HL-60 (cell line): ENCODE data around the gene IGF1.

Experiments
- DNase-seq, 2 experiments: peaks; one replicate each; pipeline ENCODE4 v3.0.0-alpha.2; 2010 to 2020; ENCODE audit warnings: low read depth in 1 of 2, low spot score in 1 of 2
- H3K27ac ChIP-seq: fragments of 250-450 bp; sonication (Bioruptor Pico); replicated peaks from 2 replicates; pipeline ENCODE4 v1.5.1; 2020; ENCODE audit warnings: mild to moderate bottlenecking, moderate library complexity
- H3K27me3 ChIP-seq: fragments of 250-450 bp; sonication (Bioruptor Pico); 2 replicates; pipeline ENCODE4 v1.5.1; 2021; ENCODE audit warnings: mild to moderate bottlenecking, moderate library complexity; ENCODE audit not compliant: insufficient read depth, poor library complexity, severe bottlenecking
- H3K4me3 ChIP-seq: replicated peaks from 2 replicates; pipeline ENCODE4 v1.5.1; 2011; ENCODE audit warnings: mild to moderate bottlenecking, control low read depth, low read length; ENCODE audit not compliant: insufficient read depth
- GABPA ChIP-seq: IDR thresholded peaks from 2 replicates; pipeline ENCODE4 v1.6.1; 2012; ENCODE audit warnings: low read depth
- POLR2AphosphoS5 ChIP-seq: IDR thresholded peaks from 2 replicates; pipeline ENCODE4 v1.6.1; 2012; ENCODE audit warnings: low read depth
- SPI1 ChIP-seq: IDR thresholded peaks from 2 replicates; pipeline ENCODE4 v1.6.1; 2012; ENCODE audit warnings: low read depth, mild to moderate bottlenecking, borderline replicate concordance
- TF ChIP-seq, protein P1 (sequence below): IDR thresholded peaks from one replicate; pipeline ENCODE4 v1.5.1; 2011; ENCODE audit warnings: low read length, control low read depth, inconsistent platforms; ENCODE audit not compliant: insufficient read depth
- TF ChIP-seq, protein P2 (sequence below): IDR thresholded peaks from 2 replicates; pipeline ENCODE4 v1.6.1; 2012; ENCODE audit warnings: low read depth; ENCODE audit not compliant: insufficient replicate concordance

Gene IGF1

DNA sequence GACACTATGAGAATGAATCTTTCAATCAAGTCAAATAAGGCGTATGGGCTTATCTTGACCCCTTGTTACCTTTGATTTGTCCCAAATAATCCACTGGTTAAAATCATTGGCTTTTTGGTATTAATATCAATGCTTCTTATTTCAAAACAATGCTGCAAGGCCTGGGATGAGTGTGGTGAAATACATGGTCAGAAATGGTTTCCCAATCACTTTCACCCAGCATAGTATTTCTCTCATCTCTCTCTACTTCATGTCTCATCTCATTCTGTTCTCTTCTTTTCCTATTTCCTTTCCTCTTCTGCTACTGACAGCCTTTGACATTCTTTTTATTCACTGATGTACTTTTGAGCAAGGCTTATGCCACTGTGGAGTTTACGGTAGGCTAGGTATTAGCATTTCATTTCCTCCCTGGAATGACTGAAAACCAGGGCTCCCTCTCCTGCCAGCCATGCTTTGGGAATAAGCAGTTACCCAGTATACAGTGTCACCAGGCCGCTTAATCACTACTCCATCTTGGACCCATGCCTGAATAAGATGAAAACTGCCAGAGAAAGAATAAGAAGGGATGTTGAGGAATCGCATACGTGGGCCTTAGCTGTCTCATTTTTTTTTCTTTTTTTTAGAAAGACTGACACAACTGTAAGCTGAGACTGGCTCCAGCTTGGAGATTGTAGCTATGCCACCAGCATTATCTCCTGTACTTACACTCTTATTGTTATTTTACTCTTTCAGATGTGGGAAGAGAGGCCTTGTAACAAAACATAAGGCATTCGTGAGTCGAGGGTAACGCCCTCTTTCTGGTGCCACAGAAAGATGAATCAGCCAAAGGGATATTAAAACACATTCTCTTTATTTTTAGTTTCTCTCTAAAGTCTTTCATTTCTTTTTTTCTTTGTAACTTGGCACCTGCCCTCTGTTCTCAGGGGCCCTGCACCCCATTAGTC lies 53.5 kb downstream of the IGF1 start:
- H3K4me3 ChIP-seq: no peak overlapping the region

DNA sequence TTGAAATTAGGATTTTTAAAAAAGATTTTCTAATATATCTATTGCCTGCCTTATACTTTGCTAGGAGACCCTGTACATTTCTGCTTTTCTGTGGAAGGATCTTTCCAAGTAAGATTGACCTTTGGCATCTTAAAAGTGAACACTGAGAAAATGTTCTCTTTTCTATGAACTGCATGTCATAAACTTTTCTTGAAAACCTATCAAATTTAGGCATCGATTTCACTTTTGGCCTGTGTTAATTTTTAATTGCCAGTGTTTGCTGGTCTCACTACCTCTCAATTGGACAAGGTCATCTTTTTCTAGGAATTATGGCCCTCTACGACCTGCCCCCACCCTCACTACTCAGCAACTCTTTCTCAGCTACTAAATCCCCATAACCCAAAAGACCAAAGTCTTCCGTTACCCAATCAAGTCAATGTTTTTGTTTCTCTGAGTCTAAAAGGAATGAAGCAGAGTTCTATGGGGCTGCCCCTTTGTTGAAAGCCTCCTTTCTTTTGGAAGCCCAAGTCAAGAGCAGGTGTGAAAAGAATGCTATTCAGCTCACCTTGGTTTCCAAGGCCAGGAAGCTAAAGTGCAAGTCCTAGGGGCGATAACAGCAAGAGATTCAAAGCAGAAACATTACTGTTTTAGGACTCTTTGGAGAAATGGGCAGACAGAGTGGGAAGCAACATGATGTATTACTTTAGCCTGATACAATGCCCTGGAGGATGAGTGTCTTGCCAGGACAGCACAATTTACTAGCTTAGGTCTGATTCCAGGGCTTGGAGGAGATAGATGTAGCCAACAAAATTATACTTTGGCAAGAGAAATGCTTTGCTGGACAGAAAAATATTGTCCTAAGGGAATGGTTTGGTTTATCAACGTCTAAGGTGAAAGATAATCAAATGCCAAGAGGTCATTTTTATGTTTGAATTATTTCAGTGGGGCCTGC lies 55.0 kb downstream of the IGF1 start:
- Histone ChIP-seq H3K27me3 (no peaks in the 10 kb centered on the region), H3K4me3 (no peak overlapping the region), H3K27ac (no peak overlapping the region)
- no peak for DNase-seq
- TF ChIP-seq, protein P1, sequence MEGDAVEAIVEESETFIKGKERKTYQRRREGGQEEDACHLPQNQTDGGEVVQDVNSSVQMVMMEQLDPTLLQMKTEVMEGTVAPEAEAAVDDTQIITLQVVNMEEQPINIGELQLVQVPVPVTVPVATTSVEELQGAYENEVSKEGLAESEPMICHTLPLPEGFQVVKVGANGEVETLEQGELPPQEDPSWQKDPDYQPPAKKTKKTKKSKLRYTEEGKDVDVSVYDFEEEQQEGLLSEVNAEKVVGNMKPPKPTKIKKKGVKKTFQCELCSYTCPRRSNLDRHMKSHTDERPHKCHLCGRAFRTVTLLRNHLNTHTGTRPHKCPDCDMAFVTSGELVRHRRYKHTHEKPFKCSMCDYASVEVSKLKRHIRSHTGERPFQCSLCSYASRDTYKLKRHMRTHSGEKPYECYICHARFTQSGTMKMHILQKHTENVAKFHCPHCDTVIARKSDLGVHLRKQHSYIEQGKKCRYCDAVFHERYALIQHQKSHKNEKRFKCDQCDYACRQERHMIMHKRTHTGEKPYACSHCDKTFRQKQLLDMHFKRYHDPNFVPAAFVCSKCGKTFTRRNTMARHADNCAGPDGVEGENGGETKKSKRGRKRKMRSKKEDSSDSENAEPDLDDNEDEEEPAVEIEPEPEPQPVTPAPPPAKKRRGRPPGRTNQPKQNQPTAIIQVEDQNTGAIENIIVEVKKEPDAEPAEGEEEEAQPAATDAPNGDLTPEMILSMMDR: no peak
- no peak for TF ChIP-seq POLR2AphosphoS5
- no peak for TF ChIP-seq GABPA
- TF ChIP-seq, protein P2, sequence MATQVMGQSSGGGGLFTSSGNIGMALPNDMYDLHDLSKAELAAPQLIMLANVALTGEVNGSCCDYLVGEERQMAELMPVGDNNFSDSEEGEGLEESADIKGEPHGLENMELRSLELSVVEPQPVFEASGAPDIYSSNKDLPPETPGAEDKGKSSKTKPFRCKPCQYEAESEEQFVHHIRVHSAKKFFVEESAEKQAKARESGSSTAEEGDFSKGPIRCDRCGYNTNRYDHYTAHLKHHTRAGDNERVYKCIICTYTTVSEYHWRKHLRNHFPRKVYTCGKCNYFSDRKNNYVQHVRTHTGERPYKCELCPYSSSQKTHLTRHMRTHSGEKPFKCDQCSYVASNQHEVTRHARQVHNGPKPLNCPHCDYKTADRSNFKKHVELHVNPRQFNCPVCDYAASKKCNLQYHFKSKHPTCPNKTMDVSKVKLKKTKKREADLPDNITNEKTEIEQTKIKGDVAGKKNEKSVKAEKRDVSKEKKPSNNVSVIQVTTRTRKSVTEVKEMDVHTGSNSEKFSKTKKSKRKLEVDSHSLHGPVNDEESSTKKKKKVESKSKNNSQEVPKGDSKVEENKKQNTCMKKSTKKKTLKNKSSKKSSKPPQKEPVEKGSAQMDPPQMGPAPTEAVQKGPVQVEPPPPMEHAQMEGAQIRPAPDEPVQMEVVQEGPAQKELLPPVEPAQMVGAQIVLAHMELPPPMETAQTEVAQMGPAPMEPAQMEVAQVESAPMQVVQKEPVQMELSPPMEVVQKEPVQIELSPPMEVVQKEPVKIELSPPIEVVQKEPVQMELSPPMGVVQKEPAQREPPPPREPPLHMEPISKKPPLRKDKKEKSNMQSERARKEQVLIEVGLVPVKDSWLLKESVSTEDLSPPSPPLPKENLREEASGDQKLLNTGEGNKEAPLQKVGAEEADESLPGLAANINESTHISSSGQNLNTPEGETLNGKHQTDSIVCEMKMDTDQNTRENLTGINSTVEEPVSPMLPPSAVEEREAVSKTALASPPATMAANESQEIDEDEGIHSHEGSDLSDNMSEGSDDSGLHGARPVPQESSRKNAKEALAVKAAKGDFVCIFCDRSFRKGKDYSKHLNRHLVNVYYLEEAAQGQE: no peak
- no peak for TF ChIP-seq SPI1

More for the DNA sequence above, 53.5 kb downstream of the IGF1 start:
- TF ChIP-seq, protein P1: no peak
- TF ChIP-seq, protein P2: no peak
- TF ChIP-seq SPI1: no peak
- no peak for TF ChIP-seq POLR2AphosphoS5
- TF ChIP-seq GABPA: no peak
- H3K27me3 ChIP-seq: no peaks in the 10 kb centered on the region
- DNase-seq: no peak
- H3K27ac ChIP-seq: no peak overlapping the region

DNA sequence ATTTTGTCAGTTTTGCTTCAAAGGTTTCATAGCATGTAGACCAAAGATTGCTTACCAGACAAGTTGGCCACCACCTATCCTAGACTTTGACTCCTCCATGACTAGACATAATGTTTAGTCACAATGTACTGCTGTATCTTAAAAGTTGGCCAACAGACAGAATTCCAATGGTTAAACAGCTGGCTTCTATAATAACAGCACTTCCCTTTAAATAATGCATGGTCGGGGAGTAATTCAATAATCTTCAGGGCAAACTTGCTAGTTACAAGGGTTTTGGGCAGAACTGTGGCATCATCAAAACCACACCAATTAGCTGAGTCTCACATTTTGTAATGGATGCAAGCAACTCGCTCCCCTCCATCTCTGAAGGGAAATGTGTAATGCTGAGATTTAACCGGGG lies 56.9 kb downstream of the IGF1 start:
- Histone ChIP-seq H3K4me3 (no peak overlapping the region), H3K27ac (no peak overlapping the region), H3K27me3 (no peaks in the 10 kb centered on the region)
- no peak for TF ChIP-seq POLR2AphosphoS5
- TF ChIP-seq, protein P2: no peak
- TF ChIP-seq, protein P1: no peak
- no peak for TF ChIP-seq SPI1
- TF ChIP-seq GABPA: no peak
- DNase-seq: no peak
